H1 (cell line): ENCODE measurements around the gene ANKUB1.

Experiments used
- GABPA ChIP-seq: IDR thresholded peaks from 2 replicates; pipeline ENCODE4 v1.6.1; 2011; ENCODE audit warnings: mild to moderate bottlenecking, low read length, moderate library complexity, borderline replicate concordance; ENCODE audit not compliant: insufficient read depth
- MAFK ChIP-seq: IDR thresholded peaks from 2 replicates; pipeline ENCODE4 v1.6.1; 2012; ENCODE audit warnings: low read depth, mild to moderate bottlenecking, improper control_type of control experiment, low read length
- SUZ12 ChIP-seq: fragments of 200-600 bp; sonication (generic); IDR thresholded peaks from 2 replicates; pipeline ENCODE4 v1.6.1; 2012; ENCODE audit warnings: mild to moderate bottlenecking, inconsistent platforms, low read length, moderate library complexity, mixed read lengths
- ZNF274 ChIP-seq: IDR thresholded peaks from 2 replicates; pipeline ENCODE4 v1.7.0; 2012; ENCODE audit warnings: low read length, borderline replicate concordance; ENCODE audit errors: extremely low read depth
- TF ChIP-seq, protein P1 (sequence below), 3 experiments: IDR thresholded peaks; 1 replicate in 2 of 3; 2 replicates in 1 of 3; pipeline versions ENCODE4 v1.5.1 to v1.6.1; 2011; ENCODE audit warnings: low read length in 3 of 3, mild to moderate bottlenecking in 3 of 3, inconsistent platforms in 2 of 3, low read depth in 1 of 3, moderate library complexity in 1 of 3; ENCODE audit not compliant: insufficient read depth in 1 of 3; ENCODE audit errors: control extremely low read depth in 1 of 3
- TF ChIP-seq, protein P2 (sequence below): IDR thresholded peaks from 2 replicates; pipeline ENCODE4 v1.6.1; 2011; ENCODE audit warnings: low read length, improper control_type of control experiment

DNA sequence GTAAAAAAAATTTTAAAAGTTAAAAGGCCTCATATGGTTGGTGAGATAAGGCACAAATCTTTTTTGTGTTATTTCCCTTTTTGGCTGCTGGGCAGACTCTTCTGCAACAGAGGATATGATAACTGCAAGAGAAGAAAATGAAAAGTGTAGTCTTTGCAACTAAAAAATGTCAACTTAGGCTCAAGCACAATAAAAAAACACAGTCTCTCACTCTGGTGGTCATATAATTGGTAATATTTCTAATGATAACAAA lies 55.5 kb downstream of the ANKUB1 start:
- TF ChIP-seq GABPA: no peak
- no peak for TF ChIP-seq ZNF274
- TF ChIP-seq, protein P1, sequence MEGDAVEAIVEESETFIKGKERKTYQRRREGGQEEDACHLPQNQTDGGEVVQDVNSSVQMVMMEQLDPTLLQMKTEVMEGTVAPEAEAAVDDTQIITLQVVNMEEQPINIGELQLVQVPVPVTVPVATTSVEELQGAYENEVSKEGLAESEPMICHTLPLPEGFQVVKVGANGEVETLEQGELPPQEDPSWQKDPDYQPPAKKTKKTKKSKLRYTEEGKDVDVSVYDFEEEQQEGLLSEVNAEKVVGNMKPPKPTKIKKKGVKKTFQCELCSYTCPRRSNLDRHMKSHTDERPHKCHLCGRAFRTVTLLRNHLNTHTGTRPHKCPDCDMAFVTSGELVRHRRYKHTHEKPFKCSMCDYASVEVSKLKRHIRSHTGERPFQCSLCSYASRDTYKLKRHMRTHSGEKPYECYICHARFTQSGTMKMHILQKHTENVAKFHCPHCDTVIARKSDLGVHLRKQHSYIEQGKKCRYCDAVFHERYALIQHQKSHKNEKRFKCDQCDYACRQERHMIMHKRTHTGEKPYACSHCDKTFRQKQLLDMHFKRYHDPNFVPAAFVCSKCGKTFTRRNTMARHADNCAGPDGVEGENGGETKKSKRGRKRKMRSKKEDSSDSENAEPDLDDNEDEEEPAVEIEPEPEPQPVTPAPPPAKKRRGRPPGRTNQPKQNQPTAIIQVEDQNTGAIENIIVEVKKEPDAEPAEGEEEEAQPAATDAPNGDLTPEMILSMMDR (IDR thresholded peaks at IDR 0.05; ENCODE audit: control extremely low read depth in 1 of 3, insufficient read depth in 1 of 3, low read depth in 1 of 3, low read length in 3 of 3): no peak
- TF ChIP-seq, protein P2, sequence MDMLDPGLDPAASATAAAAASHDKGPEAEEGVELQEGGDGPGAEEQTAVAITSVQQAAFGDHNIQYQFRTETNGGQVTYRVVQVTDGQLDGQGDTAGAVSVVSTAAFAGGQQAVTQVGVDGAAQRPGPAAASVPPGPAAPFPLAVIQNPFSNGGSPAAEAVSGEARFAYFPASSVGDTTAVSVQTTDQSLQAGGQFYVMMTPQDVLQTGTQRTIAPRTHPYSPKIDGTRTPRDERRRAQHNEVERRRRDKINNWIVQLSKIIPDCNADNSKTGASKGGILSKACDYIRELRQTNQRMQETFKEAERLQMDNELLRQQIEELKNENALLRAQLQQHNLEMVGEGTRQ: no peak
- TF ChIP-seq SUZ12: no peak
- no peak for TF ChIP-seq MAFK
